Liver (tissue), 9 donors: ENCODE data around the gene KIF3B. TPM values are rescaled to one million over a fixed set of nuclear protein-coding genes. Genes with fewer than 3 reads are reported as not detected.
A peak's percentile ranks its signal among the peaks of the same experiment; 100 is the strongest.

Source experiments
- DNase-seq: peaks from one replicate; pipeline ENCODE4 v3.0.0-alpha.2; 2017; ENCODE audit warnings: low spot score
- H3K27ac ChIP-seq, 2 donors: one replicate each; pipeline ENCODE4 v1.7.0; 2013; ENCODE audit warnings: inconsistent platforms in 2 of 2, low read length in 2 of 2, control low read depth in 1 of 2, low read depth in 1 of 2, mild to moderate bottlenecking in 1 of 2
- H3K27me3 ChIP-seq, 4 donors: one replicate each; pipeline versions ENCODE4 v1.6.1 to v1.7.0; 2013; ENCODE audit warnings: low read length in 3 of 4, inconsistent platforms in 1 of 4, mild to moderate bottlenecking in 1 of 4, moderate library complexity in 1 of 4; ENCODE audit not compliant: control insufficient read depth in 4 of 4, insufficient read depth in 4 of 4
- H3K36me3 ChIP-seq, 4 donors: one replicate each; pipeline versions ENCODE4 v1.6.1 to v1.7.0; 2013; ENCODE audit warnings: low read length in 3 of 4, mild to moderate bottlenecking in 3 of 4, low read depth in 1 of 4, moderate library complexity in 1 of 4; ENCODE audit not compliant: control insufficient read depth in 4 of 4, insufficient read depth in 3 of 4
- H3K4me1 ChIP-seq, 4 donors: one replicate each; pipeline versions ENCODE4 v1.6.1 to v1.7.0; 2013; ENCODE audit warnings: low read length in 3 of 4, mild to moderate bottlenecking in 3 of 4, moderate library complexity in 1 of 4; ENCODE audit not compliant: control insufficient read depth in 4 of 4, insufficient read depth in 4 of 4
- H3K4me3 ChIP-seq, 3 donors: one replicate each; pipeline versions ENCODE4 v1.6.1 to v1.7.0; 2013; ENCODE audit warnings: low read length in 3 of 3, control low read depth in 1 of 3, low read depth in 1 of 3, mild to moderate bottlenecking in 1 of 3
- H3K9ac ChIP-seq, 2 donors: one replicate each; pipeline ENCODE4 v1.7.0; 2013; ENCODE audit warnings: low read length in 2 of 2, mild to moderate bottlenecking in 2 of 2, moderate library complexity in 2 of 2, control low read depth in 1 of 2, low read depth in 1 of 2
- H3K9me3 ChIP-seq, 4 donors: one replicate each; pipeline versions ENCODE4 v1.6.1 to v1.7.0; 2013; ENCODE audit warnings: low read length in 3 of 4; ENCODE audit not compliant: control insufficient read depth in 4 of 4
- ATF3 ChIP-seq: IDR thresholded peaks from 2 replicates; pipeline ENCODE4 v1.6.1; 2016; ENCODE audit warnings: antibody characterized with exemption
- HNF4A ChIP-seq, 2 donors: conservative IDR thresholded peaks; 2 replicates each; pipeline ENCODE4 v1.6.1; 2016; ENCODE audit warnings: antibody characterized with exemption in 2 of 2, mild to moderate bottlenecking in 2 of 2
- HNF4G ChIP-seq: IDR thresholded peaks from 2 replicates; pipeline ENCODE4 v1.6.1; 2016; ENCODE audit warnings: antibody characterized with exemption
- NR2F2 ChIP-seq: IDR thresholded peaks from 2 replicates; pipeline ENCODE4 v1.6.1; 2016; ENCODE audit warnings: antibody characterized with exemption
- RAD21 ChIP-seq, 2 donors: IDR thresholded peaks; 2 replicates each; pipeline ENCODE4 v1.6.1; 2016; ENCODE audit warnings: antibody characterized with exemption in 2 of 2, mild to moderate bottlenecking in 2 of 2
- REST ChIP-seq: IDR thresholded peaks from 2 replicates; pipeline ENCODE4 v1.6.1; 2016; ENCODE audit warnings: antibody characterized with exemption, mild to moderate bottlenecking
- RXRA ChIP-seq, 2 donors: IDR thresholded peaks; 2 replicates each; pipeline ENCODE4 v1.6.1; 2017 to 2018; ENCODE audit warnings: antibody characterized with exemption in 2 of 2, mild to moderate bottlenecking in 1 of 2
- YY1 ChIP-seq: IDR thresholded peaks from 2 replicates; pipeline ENCODE4 v1.6.1; 2016; ENCODE audit warnings: antibody characterized with exemption, mild to moderate bottlenecking
- ZBTB33 ChIP-seq: IDR thresholded peaks from 2 replicates; pipeline ENCODE4 v1.6.1; 2016; ENCODE audit warnings: antibody characterized with exemption
- WGBS: extraction: QIAGEN DNeasy Blood & Tissue Kit; methylation state at CpG from one replicate; pipeline ENCODE4 v1.1.7; 2013; 5-methylcytosine and 5-hydroxymethylcytosine counted together
- polyA plus RNA-seq, 2 donors: library from polyadenylated mRNA; stranded (reverse) in 1 of 2; unstranded in 1 of 2; fragments of 200-250 nt in 1 of 2; fragments of >200 nt in 1 of 2; fragmentation: Nextera tagmentation in 1 of 2; extraction: Ambion mirVana in 1 of 2; gene quantifications; one replicate each; pipeline versions ENCODE4 v1.2.1 to v1.2.3, GENCODE V29; 2013 to 2015
- total RNA-seq, 2 donors: library from RNA; depleted of rRNA; stranded (reverse); fragments of >200 nt; gene quantifications; one replicate each; pipeline ENCODE4 v1.2.3, GENCODE V29; 2014
- TF ChIP-seq, protein P1 (sequence below): IDR thresholded peaks from 2 replicates; pipeline ENCODE4 v1.6.1; 2016; ENCODE audit warnings: antibody characterized with exemption
- TF ChIP-seq, protein P2 (sequence below): fragments of 150-350 bp; IDR thresholded peaks from 2 replicates; pipeline ENCODE4 v1.5.1; 2017; ENCODE audit warnings: improper control_type of control experiment, low read depth, low read length; ENCODE audit not compliant: missing input control
- donor health status: healthy.
- donor health status: healthy.
- donor health status: healthy.
- donor health status: healthy.
- donor health status: healthy.

Gene KIF3B
- total and polyA plus RNA-seq, 4 donors = 8.3 to 24.2 (median 12.9) TPM

GRCh38 chr20:32366380-32366779 lies 88.9 kb downstream of the KIF3B start:
- peak overlapping the region in 1 of 2 donors; percentile 9 for H3K27ac ChIP-seq
- TF ChIP-seq ZBTB33 (no peak), ATF3 (no peak), NR2F2 (no peak)
- TF ChIP-seq, protein P1, sequence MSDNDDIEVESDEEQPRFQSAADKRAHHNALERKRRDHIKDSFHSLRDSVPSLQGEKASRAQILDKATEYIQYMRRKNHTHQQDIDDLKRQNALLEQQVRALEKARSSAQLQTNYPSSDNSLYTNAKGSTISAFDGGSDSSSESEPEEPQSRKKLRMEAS = no peak
- TF ChIP-seq, protein P2, sequence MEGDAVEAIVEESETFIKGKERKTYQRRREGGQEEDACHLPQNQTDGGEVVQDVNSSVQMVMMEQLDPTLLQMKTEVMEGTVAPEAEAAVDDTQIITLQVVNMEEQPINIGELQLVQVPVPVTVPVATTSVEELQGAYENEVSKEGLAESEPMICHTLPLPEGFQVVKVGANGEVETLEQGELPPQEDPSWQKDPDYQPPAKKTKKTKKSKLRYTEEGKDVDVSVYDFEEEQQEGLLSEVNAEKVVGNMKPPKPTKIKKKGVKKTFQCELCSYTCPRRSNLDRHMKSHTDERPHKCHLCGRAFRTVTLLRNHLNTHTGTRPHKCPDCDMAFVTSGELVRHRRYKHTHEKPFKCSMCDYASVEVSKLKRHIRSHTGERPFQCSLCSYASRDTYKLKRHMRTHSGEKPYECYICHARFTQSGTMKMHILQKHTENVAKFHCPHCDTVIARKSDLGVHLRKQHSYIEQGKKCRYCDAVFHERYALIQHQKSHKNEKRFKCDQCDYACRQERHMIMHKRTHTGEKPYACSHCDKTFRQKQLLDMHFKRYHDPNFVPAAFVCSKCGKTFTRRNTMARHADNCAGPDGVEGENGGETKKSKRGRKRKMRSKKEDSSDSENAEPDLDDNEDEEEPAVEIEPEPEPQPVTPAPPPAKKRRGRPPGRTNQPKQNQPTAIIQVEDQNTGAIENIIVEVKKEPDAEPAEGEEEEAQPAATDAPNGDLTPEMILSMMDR = no peak
- peaks cover 14 to 58% (median 55%) of the 10 kb centered on the region in 4 donors for H3K4me1 ChIP-seq

GRCh38 chr20:32368323-32368722 lies 90.9 kb downstream of the KIF3B start:
- no peak overlapping the region for H3K27ac ChIP-seq
- H3K9ac ChIP-seq = no peak overlapping the region
- DNase-seq = no peak
- peaks cover 0 to 22% (median 7%) of the 10 kb centered on the region in 4 donors for H3K36me3 ChIP-seq
- H3K4me3 ChIP-seq = no peak overlapping the region
- no peaks in the 10 kb centered on the region for H3K9me3 ChIP-seq
- TF ChIP-seq RAD21 (IDR thresholded peaks at IDR 0.05) = peak in 1 of 2 donors; percentile 16
- no peak for TF ChIP-seq REST
- TF ChIP-seq HNF4A (conservative IDR thresholded peaks at IDR 0.05) = peak in 1 of 2 donors; percentile 12
- TF ChIP-seq RXRA (IDR thresholded peaks at IDR 0.05) = peak in 1 of 2 donors; percentile 17
- no peak for TF ChIP-seq HNF4G
- TF ChIP-seq YY1 = peak; percentile 17
- TF ChIP-seq ATF3 = no peak
- H3K4me1 ChIP-seq = peaks cover 9 to 53% (median 49%) of the 10 kb centered on the region in 4 donors
- H3K27me3 ChIP-seq = no peaks in the 10 kb centered on the region

More at GRCh38 chr20:32366380-32366779, 88.9 kb downstream of the KIF3B start:
- H3K9me3 ChIP-seq = no peaks in the 10 kb centered on the region
- peaks cover 0 to 12% (median 0%) of the 10 kb centered on the region in 4 donors for H3K36me3 ChIP-seq
- no peak overlapping the region for H3K4me3 ChIP-seq
- no peak overlapping the region for H3K9ac ChIP-seq
- H3K27me3 ChIP-seq = no peaks in the 10 kb centered on the region
- no peak for DNase-seq
- WGBS = 82% methylated on average over 2 of the region's 2 CpGs
